Large intestine (tissue), 12 donors: ENCODE measurements around the gene SCNM1. TPM values are rescaled to one million over a fixed set of nuclear protein-coding genes. Genes with fewer than 3 reads are reported as not detected.

ENCODE experiments used
- DNase-seq, 2 donors: peaks; one replicate each; pipeline versions ENCODE4 v3.0.0 to v3.0.0-alpha.2; 2013
- H3K27ac ChIP-seq: one replicate; pipeline ENCODE4 v1.5.1; 2013; ENCODE audit warnings: low read length
- H3K27me3 ChIP-seq: 2 replicates; pipeline ENCODE4 v1.6.1; 2013; ENCODE audit warnings: low read length; ENCODE audit not compliant: control insufficient read depth, insufficient read depth
- H3K36me3 ChIP-seq: 2 replicates; pipeline ENCODE4 v1.6.1; 2013; ENCODE audit warnings: low read length; ENCODE audit not compliant: control insufficient read depth, insufficient read depth
- H3K4me1 ChIP-seq: one replicate; pipeline ENCODE4 v1.6.1; 2013; ENCODE audit warnings: low read length; ENCODE audit not compliant: control insufficient read depth, insufficient read depth
- H3K4me3 ChIP-seq: one replicate; pipeline ENCODE4 v1.5.1; 2013; ENCODE audit warnings: low read length
- H3K9me3 ChIP-seq: one replicate; pipeline ENCODE4 v1.6.1; 2013; ENCODE audit warnings: mild to moderate bottlenecking, low read depth, low read length, moderate library complexity; ENCODE audit not compliant: control insufficient read depth
- WGBS: methylation state at CpG from one replicate; pipeline ENCODE4 v1.1.5; 2013; ENCODE audit warnings: low lambda C conversion rate; ENCODE audit not compliant: insufficient coverage; 5-methylcytosine and 5-hydroxymethylcytosine counted together
- long read RNA-seq, 11 donors: transcript quantifications; one replicate each; lab custom pipeline, GENCODE V29; 2026
- polyA plus RNA-seq: library from polyadenylated mRNA; unstranded; fragments of 120-200 nt; gene quantifications from one replicate; pipeline ENCODE4 v1.2.1, GENCODE V29; 2013

The SCNM1 gene
- polyA plus RNA-seq = 38.7 TPM
- long read RNA-seq, donor 1, partial matches to known transcripts = 0 of 4 reads
- long read RNA-seq, donor 1, other reads (novel, unspliced or antisense) = 0 of 4 reads
- long read RNA-seq, donor 2, transcript SCNM1-202 (7 exons, 2,016 nt) = major isoform, 7 of 14 reads
- long read RNA-seq, donor 2, partial matches to known transcripts = 0 of 14 reads
- long read RNA-seq, donor 2, other reads (novel, unspliced or antisense) = 0 of 14 reads
- long read RNA-seq, donor 3 = 0 reads
- long read RNA-seq, donor 4, partial matches to known transcripts = 0 of 3 reads
- long read RNA-seq, donor 4, other reads (novel, unspliced or antisense) = 0 of 3 reads
- long read RNA-seq, donor 5, partial matches to known transcripts = 0 of 6 reads
- long read RNA-seq, donor 5, other reads (novel, unspliced or antisense) = 0 of 6 reads
- long read RNA-seq, donor 6, transcript SCNM1-202 (7 exons, 2,016 nt) = major isoform, 12 of 17 reads
- long read RNA-seq, donor 6, partial matches to known transcripts = 0 of 17 reads
- long read RNA-seq, donor 6, other reads (novel, unspliced or antisense) = 0 of 17 reads
- long read RNA-seq, donor 7, transcript SCNM1-202 (7 exons, 2,016 nt) = major isoform, 6 of 7 reads
- long read RNA-seq, donor 7, partial matches to known transcripts = 0 of 7 reads
- long read RNA-seq, donor 7, other reads (novel, unspliced or antisense) = 0 of 7 reads
- long read RNA-seq, donor 8, transcript SCNM1-202 (7 exons, 2,016 nt) = major isoform, 5 of 15 reads
- long read RNA-seq, donor 8, partial matches to known transcripts = 0 of 15 reads
- long read RNA-seq, donor 8, other reads (novel, unspliced or antisense) = 0 of 15 reads
- long read RNA-seq, donor 9, transcript SCNM1-202 (7 exons, 2,016 nt) = major isoform, 9 of 16 reads
- long read RNA-seq, donor 9, partial matches to known transcripts = 0 of 16 reads
- long read RNA-seq, donor 9, other reads (novel, unspliced or antisense) = 0 of 16 reads
- long read RNA-seq, donor 10, transcript SCNM1-202 (7 exons, 2,016 nt) = major isoform, 13 of 18 reads
- long read RNA-seq, donor 10, partial matches to known transcripts = 0 of 18 reads
- long read RNA-seq, donor 10, other reads (novel, unspliced or antisense) = 0 of 18 reads
- long read RNA-seq, donor 11, transcript SCNM1-202 (7 exons, 2,016 nt) = major isoform, 7 of 14 reads
- long read RNA-seq, donor 11, partial matches to known transcripts = 0 of 14 reads
- long read RNA-seq, donor 11, other reads (novel, unspliced or antisense) = 0 of 14 reads

GRCh38 chr1:151165738-151166504, at the start of gene SCNM1, which contains the start of gene LYSMD1:
Gene SCNM1 (plus strand): TSS chr1:151166144. CDS start chr1:151166153, 9 bp downstream.
Gene LYSMD1 (minus strand): TSS chr1:151165902. CDS start chr1:151165258, 644 bp downstream.
- 0% methylated on average over 1 of the region's 38 CpGs for WGBS
- peaks cover 23% of the 10 kb centered on the region for H3K36me3 ChIP-seq

DNA sequence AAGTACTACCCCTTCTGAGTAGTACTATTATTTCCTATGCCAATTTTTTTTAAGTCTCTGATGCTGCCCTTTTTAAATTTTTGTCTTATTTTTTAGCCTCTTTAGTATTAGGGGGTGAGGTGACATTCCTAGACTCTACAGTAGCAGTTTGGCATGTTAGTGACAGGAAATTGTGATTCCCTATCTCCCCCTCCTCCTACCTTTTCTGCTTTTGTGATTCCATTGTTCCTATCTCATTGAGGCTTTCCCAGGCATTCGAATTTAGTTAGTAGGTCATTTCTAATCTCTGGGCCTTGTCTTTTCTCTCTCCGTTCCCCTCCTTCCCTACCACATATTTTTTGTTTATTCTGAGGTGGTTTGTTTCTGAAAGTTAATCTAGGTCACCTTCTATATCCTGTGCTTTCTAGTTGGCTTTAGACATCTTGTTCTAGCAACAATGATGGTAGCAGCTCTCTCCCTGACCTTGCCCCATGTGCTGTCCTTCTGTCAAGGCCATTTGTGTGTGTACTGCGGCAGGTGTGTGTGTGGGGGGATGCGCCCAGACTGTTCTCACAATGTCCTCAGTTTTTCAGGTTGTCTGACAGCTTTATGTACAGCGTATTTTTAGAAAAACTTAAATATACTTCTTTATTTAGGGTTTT, 41.1 kb upstream of the SCNM1 start:
- no peaks in the 10 kb centered on the region for H3K27me3 ChIP-seq
- no peak for DNase-seq
- no peak overlapping the region for H3K27ac ChIP-seq
- no peaks in the 10 kb centered on the region for H3K9me3 ChIP-seq
- no peaks in the 10 kb centered on the region for H3K4me1 ChIP-seq
- 100% methylated on average over 1 of the region's 5 CpGs for WGBS
- peaks cover 2% of the 10 kb centered on the region for H3K36me3 ChIP-seq
- no peak overlapping the region for H3K4me3 ChIP-seq

More at GRCh38 chr1:151165738-151166504, at the start of gene SCNM1, which contains the start of gene LYSMD1:
- H3K27me3 ChIP-seq = no peaks in the 10 kb centered on the region
- DNase-seq = peak; percentile 98 to 99
- H3K4me3 ChIP-seq = peak within 1 kb of the TSS; percentile 96
- peak within 1 kb of the TSS; percentile 87 for H3K27ac ChIP-seq
- peaks cover 15% of the 10 kb centered on the region for H3K4me1 ChIP-seq
- no peaks in the 10 kb centered on the region for H3K9me3 ChIP-seq

DNA sequence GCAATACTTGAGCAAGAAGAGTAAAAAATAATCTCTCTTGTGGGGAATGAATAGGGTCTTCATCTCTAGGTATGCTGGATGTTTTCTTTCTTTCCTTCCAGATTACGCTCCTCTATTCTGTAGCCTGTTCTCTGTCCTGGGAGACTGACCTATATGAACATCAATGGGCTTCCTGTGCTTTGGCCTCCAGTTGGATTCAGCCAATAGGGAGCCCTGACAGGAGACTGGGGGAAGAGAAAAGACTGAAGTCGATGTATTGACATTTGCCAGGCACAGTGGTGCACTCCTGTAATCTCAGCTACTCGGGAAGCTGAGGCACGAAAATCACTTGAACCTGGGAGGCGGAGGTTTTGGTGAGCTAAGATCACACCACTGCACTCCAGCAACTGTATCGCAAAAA, 37.1 kb upstream of the SCNM1 start:
- Histone ChIP-seq H3K4me1 (peaks cover 10% of the 10 kb centered on the region), H3K36me3 (no peaks in the 10 kb centered on the region), H3K9me3 (peaks cover 4% of the 10 kb centered on the region), H3K4me3 (no peak overlapping the region), H3K27me3 (peaks cover 5% of the 10 kb centered on the region), H3K27ac (no peak overlapping the region)
- WGBS = no CpG with 5 or more reads among the region's 6 CpGs
- DNase-seq = no peak

DNA sequence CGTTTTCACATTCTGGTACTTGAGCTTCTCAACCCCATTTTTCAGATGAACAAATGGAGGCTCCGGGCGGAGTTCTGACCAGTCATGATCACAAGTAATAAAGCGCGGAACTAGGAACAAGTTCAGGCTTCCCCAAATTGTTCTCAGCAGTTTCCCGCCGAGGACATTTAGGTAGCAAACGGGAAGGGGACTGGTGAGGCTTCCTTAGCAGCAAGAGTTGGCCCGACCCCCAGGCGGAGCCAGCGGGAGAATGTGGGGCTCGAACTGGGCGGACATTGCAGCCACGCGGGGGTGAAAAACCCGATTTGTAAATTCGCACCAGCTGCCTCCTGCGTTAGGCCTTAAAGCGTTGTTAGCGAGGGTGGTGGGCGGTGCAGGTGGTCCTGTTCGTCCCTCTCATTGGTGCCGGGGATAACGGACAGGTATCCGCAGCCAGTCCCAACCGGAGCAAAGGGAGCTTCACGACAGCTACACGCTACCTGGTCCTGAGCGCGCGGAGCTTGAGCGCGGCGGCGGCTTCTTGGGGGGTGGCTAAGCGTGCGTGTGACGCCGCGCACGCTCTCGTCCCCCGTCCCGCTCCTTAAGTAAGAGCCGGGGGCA, 34.9 kb upstream of the SCNM1 start:
- Histone ChIP-seq H3K9me3 (peaks cover 4% of the 10 kb centered on the region), H3K4me3 (peak overlapping the region; percentile 50), H3K27me3 (peaks cover 5% of the 10 kb centered on the region), H3K36me3 (peaks cover 8% of the 10 kb centered on the region), H3K4me1 (peaks cover 10% of the 10 kb centered on the region), H3K27ac (no peak overlapping the region)
- peak; percentile 85 to 93 for DNase-seq
- 8% methylated on average over 2 of the region's 45 CpGs for WGBS

DNA sequence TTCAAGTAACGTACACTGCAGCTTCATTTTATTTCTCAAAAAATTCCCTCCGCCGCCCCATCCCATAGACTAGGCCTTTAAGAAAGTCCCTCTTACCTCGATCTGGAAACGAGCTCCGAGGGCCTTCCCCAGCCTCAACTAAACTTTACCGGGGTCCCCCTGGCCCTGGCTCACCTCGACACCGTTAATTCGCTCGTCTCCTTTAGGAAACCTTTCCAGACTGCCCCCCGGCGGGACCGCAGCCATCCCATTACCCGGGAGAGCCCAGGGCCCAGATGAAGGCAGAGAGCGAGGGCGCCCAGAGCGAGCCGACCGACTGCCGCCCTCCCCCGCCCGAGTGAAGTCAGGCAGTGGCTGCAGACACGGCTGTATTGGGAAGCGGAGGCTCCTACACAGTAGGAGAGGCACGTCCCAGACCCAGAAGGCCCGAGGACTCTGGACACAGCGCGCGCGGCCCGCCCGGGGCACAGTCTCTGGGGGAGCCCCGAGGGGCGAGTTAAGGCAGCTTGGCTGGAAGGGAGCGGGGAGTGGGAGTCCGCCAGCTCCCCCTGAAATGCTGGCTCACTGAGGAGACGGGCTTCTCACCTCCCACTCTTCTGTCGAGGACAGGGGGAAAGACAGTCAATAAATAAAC, 34.1 kb upstream of the SCNM1 start:
- Histone ChIP-seq H3K27me3 (peaks cover 5% of the 10 kb centered on the region), H3K4me1 (peaks cover 10% of the 10 kb centered on the region), H3K36me3 (peaks cover 15% of the 10 kb centered on the region), H3K4me3 (peak overlapping the region; percentile 50), H3K27ac (no peak overlapping the region), H3K9me3 (peaks cover 4% of the 10 kb centered on the region)
- 22% methylated on average over 1 of the region's 39 CpGs for whole genome bisulfite sequencing
- peak in 1 of 2 donors; percentile 38 for DNase-seq

DNA sequence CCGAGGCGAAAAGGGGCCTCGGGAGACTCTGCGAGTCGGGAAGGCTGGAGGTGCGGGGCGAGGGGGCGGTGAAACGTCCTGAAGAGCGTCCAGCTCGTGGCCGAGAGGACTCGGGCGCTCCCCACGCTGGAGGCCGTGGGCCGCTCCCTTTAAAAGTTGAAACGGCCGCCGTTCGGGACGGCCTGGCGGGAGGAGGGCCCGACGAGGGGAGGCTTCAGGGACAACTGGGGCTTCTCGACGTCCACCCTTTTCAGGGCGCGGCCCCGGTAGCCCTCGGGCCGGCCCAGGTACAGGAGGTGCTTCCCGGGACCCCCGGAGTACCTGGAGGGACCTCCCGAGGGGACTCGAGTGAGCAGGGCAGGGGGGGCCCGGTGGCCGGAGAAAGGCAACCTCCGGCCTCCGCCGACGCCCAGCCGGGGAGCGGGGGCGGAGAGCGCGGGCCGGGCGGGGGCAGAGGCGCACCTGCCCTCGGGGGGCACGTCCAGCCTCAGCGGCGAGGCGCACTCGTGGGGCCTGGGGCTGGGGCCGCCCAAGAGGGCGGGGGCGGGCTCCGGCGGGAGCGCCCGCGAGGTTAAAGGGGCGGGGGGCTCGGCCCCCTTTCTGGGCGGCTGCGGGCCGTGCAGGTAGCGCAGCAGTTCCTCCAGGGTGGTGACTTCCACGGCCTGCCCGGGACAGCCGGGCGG, 33.5 kb upstream of the SCNM1 start:
- peaks cover 5% of the 10 kb centered on the region for H3K27me3 ChIP-seq
- H3K36me3 ChIP-seq = peaks cover 16% of the 10 kb centered on the region
- no CpG with 5 or more reads among the region's 74 CpGs for WGBS
- no peak for DNase-seq
- no peak overlapping the region for H3K27ac ChIP-seq
- H3K9me3 ChIP-seq = peaks cover 4% of the 10 kb centered on the region
- H3K4me3 ChIP-seq = no peak overlapping the region
- peaks cover 10% of the 10 kb centered on the region for H3K4me1 ChIP-seq

DNA sequence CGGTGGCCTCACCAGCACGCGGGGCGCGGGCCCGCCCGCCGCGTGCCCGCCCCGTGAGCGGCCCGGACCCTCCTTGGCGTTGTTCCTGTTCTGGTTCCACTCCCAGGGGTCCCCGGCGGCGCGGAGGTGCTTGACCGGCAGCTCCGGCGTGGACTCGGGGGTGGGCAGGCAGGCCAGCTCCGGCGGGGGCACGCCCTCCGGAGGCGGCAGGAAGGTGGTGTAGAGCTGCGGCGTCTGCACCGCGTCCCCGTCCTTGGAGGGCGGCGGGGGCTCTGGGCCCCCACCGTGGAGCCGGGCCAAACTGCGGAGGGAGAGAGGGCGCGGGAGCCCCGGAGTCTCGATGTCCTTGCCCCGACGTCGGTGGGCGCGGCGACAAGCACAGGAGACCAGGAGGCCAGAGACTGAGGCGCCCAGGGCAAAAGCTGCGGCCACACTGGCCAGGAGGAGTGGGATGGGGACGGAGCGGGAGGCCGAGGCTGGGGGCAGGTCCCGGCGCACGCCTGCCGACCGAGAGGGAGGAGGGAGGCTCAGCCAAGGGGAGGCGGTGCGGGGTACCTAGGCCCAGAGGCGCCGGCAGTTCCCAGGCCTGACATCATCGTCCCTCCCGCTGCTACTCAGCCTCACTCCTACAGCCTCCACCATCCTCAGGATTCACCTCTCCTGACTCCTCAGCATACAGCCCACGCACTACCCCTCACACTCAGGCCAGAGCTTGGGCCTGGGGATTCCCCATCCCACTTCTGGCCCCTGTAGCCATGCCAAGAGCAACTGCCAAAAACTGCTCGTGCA, 32.7 kb upstream of the SCNM1 start:
- H3K36me3 ChIP-seq = peaks cover 23% of the 10 kb centered on the region
- H3K4me1 ChIP-seq = peaks cover 10% of the 10 kb centered on the region
- no peak overlapping the region for H3K4me3 ChIP-seq
- no peak overlapping the region for H3K27ac ChIP-seq
- H3K9me3 ChIP-seq = peaks cover 4% of the 10 kb centered on the region
- WGBS = no CpG with 5 or more reads among the region's 65 CpGs
- DNase-seq = no peak
- peaks cover 5% of the 10 kb centered on the region for H3K27me3 ChIP-seq

DNA sequence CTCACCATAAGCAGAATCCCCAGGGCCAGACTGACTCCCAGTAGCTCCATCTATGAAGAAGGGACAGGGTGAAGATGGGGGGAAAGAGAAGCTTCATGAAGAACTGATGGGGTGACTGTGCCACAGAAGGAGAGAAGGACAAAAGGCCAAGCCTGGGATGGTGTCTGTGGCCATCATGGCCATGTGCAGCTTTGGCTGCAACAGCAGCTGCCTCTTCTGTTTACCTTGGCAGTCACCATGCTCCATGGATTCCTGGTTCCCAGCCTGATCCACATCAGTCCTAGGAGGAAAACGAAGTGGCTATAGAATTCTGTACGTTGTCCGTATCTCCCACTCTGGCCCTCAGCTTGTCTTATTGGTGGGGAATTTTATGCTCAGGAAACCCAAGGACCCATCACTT, 31.5 kb upstream of the SCNM1 start:
- WGBS = no CpG with 5 or more reads among the region's 3 CpGs
- no peak overlapping the region for H3K4me3 ChIP-seq
- peaks cover 4% of the 10 kb centered on the region for H3K9me3 ChIP-seq
- H3K36me3 ChIP-seq = peaks cover 31% of the 10 kb centered on the region
- DNase-seq = no peak
- peaks cover 10% of the 10 kb centered on the region for H3K4me1 ChIP-seq
- H3K27me3 ChIP-seq = peaks cover 5% of the 10 kb centered on the region
- no peak overlapping the region for H3K27ac ChIP-seq
